Brain pericyte (primary cell): ENCODE measurements around the gene FNBP1.

Experiments
- DNase-seq: peaks from one replicate; pipeline ENCODE4 v3.0.0-alpha.2; 2012; ENCODE audit warnings: low read depth, low spot score

Gene FNBP1

DNA sequence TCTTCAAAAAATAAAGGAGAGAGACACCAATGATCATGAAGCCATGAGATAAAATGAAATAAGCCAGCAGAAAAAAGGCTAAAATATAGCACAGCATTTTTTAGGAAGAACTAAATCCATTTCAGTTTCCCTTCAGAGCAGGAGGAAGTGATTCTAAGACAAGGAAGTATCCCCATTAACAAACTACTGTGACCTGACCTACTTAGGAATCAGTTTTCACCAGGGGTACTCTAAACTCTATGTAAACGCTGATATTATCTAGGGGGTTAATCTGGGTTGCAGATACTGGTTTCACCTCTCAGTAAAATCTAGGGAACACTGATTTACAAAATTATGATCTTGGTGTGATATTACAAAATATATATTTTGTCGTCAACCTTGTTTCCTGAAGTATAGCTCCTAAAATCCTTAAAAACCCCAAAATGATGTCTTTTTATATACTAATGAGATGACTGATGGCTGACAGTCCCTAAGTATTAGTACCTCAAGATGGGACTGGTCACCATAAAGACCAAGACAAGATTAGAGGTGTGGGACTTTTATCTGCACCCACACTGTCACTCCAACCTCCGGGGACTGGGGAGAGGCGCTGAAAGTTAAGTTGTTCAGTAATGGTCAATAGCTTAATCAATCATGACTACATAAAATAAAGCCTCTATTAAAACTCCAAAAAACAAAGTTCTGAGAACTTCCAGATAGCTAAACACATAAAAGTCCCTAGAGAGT is 2.9 kb upstream of the FNBP1 start:
- DNase-seq: no peak

DNA sequence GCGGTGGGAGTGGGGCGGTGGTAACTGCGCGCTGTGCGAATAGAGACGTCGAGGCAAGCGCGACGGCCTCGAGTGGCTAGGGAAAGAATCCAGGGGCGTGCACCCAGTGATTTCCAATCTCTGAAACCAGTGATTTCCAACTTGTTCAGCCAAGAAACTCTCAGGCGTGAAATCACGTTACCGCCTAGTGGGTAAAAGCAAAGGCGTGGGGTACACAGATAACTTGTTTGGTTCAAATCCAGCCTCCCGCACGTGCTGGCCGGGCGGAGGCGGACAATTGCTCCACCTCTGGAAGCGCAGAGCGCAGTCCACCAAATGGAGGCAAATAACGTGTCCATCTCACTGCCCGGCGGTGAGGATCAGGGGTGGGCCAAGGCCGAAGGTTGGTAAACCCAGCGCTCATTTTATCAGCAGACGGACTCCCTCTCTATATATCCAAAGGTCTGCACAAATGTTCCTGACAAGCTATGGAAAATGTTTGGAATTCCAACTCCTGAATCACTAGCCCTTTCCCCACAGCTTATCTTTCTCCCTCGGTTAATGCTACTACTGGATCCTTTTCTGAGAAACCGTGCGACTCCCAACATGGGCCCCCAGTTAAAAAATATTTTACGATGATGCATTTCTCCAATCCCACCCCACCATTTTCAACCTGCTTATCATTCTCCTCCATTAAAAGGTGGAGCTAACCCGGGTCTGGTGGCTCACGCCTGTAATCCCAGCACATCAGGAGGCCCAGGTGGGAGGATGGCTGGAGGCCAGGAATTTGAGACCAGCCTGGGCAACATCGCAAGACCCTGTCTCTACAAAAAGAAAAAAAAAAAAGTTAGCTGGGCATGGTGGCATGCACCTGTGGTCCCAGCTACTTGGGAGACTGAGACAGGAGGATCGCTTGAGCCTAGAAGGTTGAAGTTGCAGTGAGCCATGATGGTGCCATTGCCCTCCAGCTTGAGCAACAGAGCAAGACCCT is 950 bp upstream of the FNBP1 start:
- no peak for DNase-seq

DNA sequence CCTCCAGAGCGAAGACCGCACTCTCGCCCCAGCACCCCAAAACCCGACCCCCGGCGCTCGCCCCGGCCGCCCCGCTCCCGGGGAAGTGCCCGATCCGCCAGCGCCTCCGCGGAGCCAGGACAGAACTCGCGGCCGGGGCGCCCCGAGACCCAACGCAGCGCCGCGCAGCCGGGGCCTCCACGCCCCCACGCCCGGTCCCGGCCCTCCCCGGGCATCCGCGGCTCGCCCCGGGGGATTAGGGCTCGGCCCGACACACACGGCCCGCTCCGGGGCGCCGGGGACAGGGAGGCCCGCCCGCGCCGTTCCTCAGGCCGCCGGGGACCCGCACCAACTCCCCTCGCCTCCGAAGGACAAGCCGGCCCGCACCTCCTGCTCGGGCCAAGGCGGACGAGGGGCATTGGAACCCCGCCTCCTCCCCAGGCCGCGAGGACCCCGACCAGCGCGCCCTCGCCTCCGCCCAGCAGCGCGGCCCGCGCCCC is 544 bp downstream of the FNBP1 start:
- DNase-seq: no peak

DNA sequence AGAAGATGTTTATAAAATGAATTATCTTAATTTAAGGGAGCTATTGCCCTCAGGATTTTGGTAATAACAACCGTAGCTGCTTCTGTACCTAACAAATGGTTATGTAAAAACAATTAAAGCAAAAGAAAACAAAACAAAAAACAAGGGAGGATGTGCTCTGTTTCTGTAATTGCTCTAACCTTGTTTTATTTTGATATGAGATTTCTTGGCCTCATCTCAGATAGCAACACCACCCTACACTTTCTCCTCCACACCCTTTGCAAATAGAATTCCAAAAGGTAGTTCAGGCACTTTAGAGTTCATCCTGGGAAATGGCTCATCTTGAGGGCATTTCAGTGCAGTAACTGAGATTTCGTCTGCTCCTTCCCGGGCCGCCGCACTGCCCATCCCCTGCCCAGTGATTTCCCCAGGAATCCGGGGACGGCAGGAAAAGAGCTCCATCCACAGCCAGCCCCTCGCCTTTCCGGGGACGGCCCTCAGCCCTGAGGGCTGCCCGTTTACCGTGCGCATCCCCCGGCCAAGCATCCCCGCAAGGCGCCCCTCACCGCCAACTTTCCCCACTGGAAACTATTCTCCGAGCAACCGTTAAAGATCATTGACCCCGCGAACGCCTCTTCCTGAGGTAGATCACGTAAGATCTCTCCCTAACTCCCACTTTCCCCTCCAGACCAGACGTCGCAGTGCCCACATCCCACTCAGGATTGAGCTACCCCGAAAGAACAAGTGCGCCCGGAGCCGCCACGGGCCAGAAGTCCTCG is 1.2 kb downstream of the FNBP1 start:
- no peak for DNase-seq

DNA sequence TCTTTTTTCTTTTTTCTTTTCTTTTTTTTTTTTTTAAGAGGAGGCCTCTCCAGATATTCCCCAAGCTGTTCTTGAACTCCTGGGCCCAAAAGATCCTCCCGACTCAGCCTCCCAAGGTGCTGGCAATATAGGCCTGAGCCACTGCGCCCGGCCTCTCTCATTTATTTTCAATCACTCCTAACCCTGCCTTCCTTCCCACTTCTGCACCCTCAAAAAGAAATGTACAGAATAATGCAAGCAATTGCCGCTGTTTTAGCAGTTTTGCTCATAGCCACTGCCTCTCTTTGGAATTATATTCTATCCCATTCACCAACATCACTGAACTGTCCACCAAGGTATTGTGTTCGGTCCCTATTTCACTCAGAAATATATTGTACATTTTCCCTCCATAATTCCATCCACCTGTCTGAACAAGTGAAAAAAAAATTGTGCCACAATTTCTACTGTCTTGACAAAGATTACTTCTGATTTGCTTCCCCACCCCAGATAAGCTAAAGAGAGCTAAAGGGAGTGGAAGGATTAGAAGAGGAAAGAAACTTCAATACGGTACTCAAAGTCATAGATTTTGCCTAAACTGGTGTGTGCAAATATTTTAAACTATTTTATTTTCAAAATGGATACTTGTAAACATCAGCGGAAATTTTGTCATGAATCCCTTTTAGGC is 1.9 kb downstream of the FNBP1 start:
- no peak for DNase-seq

DNA sequence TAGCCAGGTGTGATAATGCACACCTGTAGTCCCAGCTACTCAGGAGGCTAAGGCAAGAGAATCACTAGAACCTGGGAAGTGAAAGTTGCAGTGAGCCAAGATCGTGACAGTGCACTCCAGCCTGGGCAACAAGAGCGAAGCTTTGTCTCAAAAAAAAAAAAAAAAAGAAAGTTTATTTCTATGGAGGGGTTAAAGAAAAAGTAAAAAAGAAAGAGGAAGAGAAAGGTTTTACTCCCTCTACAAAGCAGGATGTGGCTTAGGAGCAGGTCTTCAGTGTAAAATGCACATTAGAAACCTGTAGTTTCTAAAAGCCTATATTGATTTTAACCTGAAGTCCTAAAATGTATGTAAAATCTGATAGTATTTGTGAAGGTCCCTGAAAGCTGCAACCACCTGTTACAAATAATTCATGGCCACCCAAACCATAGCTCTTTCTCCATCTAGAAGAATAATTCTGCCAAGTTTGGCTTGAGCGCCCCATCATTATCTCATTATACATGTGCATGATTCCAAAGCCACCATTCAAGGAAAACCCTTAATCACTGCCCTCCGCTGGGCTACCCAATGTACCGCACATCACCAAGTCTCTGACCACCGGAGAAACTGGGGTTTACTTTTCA is 3.4 kb downstream of the FNBP1 start:
- DNase-seq: no peak

DNA sequence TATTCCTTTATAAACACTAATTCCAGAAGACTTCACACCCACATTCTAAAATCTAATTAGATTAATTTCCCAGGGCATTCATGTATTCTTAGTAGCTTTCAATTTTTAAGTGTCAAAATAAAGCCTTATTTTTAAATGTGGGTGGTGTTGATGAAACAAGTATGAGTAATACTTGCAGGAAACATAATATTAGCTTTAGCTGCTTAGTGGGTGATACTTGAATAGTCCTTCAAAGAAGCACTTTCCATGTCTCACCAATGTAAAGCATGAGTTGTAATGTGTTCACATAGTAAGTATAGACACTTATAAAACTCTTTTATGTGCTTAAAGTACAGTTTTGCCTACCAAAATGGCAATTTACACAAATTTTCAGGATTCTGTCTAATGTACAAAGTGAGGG is 6.9 kb downstream of the FNBP1 start:
- DNase-seq: no peak

DNA sequence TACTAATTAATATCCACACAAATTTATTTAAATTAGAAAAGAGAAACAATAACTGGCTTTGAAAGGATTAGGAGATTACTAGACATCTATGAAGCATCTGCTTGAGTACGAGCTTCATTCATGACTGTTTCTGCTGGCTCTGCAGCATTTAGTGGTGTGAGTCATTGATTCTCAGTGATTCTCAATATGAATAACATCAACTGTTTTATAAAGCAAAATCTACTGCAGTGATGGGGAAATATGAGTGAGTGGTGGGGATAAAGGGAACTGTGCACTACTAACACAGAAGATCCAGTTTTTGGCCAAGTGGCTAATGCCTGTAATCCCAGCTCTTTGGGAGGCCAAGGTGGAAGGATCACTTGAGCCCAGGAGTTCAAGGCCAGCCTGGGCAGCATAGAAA is 8.4 kb downstream of the FNBP1 start:
- DNase-seq: peak; percentile 33

DNA sequence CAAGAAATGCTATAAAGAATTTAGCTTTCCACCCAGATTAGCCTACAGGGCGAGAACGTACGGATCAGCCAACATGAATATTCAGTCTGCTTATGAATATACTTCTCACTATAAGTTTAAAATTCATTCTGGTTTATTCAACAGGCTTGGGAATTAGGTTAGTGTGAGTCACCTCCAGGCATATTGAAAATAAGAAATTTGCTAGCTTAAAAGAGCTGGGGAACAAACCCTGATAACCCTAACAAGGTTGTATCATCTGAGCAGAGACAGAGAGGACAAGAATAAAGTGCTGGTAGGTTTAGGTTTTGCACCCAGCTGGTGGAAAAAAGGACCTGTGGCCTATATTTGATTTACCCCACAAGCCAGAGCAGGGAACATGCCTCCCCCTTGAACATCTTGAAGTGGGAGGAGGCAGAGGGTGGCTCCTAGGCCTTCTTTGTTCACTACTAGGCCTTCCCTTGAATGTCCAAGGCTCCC is 12.3 kb downstream of the FNBP1 start:
- no peak for DNase-seq

DNA sequence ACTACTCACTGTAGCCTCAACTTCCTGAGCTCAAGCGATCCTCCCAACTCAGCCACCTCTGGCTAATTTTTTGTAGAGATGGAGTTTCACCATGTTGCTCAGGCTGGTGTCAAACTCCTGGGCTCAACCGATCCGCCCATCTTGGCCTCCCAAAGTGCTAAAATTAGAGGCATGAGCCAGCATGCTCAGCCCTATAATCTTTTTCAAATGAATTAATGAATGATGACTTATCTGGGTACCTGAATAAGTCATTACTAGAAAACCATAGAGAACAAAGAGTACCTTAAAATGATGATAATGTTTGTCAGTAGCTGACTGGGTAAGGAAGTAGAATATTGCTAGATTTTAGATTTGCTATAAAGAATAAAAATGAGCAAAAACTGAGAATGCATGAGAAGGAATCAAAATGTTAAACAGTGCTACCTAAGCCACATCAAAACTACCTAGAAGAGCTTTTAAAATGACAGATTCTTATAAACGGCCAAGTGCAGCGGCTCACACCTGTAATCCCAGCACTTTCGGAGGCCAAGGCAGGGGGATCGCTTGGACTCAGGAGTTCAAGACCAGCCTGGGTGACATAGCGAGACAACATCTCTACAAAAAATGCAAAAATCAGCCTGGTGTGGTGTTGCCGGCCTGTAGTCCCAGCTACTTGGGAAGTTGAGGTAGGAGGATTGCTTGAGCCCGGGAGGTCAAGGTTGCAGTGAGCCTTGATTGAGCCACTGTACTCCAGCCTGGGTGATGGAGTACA is 13.6 kb downstream of the FNBP1 start:
- no peak for DNase-seq

DNA sequence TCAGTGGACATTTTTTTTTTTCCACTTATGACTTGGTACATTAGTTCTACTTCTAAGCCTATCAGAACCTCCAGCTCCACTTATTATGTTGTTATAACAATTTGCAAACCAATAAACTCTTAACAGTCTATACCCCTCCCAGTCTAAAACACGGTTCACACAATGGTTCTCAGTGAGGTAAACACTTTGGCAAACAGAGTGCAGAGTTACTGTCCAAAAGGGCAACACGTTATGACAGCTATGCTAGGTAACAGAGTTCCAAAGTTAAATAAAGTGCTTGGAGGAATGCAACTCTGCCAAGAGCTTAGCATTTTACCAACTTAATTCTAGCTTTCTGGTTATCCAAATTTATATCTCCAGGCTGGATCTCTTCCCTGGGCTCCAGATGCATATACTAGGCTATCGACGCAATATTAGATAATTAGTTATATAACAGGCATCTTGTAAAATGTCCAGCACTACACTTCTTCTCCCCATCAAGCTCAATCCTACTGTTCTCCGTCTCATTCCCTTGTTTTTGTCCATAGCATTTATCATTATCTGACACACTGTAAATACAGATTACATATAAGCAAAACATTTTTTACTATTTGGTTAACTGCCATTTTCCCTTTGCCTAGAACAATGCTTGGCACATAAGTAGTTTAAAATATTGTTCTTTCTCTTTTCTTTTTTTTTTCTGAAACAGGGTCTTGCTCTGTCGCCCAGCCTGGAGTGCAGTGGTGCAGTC is 14.3 kb downstream of the FNBP1 start:
- no peak for DNase-seq

DNA sequence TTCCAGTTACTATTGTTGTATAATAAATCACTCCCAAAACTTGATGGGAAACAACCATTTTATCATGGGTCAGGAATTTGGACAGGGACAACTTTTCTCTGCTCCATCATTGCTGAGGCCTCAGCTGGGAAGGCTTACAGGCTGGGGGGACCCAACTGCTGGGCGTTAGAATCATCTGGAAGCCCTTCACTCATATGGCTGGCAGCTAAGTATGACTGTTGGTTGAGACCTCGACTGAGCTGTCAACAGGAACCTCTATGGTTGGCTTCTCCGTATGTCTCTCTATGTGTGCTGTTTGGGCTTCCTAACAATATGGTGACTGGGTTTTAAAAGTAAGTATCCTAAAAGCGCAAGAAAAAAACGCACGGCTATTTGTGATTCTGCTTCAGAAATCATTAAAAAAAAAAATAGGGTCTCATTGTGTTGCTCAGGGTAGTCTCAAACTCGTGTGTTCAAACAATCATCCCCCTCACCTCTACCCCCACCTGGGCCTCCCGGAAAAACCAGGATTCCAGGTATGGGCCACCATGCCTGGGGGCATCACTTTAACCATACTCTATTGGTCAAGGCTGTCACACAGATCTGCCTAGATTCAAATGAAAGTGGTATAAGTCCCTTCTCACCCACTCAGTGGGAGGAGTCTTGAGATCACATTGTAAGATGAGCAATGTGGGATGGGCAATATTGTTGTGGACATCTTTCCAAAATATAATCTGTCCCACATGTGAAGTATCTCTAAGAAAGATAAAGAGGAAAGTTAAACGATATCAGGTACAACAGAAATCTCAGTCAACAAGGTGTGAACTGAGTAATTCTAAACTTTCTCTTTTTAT is 15.2 kb downstream of the FNBP1 start:
- DNase-seq: no peak

DNA sequence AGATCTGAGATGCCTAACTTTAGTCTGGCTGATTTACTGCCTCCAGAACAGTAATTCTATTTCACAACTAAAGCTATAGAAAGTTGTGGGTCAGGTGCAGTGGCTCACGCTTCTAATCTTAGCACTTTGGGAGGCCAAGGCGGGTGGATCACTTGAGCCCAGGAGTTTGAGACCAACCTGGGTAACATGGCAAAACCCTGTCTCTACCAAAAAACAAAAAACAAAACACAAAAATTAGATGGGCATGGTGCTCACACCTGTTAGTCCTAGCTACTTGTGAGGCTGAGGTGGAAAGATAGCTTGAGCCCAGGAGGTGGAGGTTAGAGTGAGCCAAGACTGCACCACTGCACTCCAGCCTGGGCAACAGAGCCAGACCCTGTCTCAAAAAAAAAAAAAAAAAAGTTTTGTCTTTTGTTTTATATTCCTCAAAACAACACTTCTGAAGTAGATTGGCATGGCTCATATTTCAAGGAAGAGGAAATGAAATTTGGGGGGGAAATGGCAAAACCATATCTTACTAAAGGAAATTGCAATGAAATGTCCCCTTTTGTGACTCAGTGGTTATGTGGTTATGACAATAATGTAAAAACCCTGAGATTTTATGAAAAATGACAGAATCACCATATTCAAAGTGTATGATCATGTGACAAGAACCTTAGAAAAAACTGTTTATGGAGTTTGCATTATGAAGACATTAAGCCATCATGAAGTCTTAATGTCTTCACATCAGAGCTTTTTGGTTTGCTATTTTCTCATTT is 16.2 kb downstream of the FNBP1 start:
- no peak for DNase-seq

DNA sequence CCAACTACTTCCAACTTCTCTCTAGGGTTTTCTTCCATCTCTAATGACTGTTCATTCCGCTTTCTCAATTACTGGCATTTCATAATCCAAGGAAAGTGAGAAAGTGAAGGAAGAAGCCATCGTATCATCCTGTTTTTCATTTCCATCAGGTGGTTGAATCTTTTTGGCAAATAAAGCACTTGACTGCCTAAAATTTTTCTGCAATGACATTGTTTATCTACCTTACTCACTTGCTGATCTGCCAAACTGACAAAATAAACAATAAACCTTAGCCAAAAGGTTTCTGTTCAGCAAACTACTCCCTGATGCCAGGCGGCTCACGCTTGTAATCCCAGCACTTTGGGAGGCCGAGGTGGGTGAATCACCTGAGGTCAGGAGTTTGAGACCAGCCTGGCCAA is 18.4 kb downstream of the FNBP1 start:
- no peak for DNase-seq

DNA sequence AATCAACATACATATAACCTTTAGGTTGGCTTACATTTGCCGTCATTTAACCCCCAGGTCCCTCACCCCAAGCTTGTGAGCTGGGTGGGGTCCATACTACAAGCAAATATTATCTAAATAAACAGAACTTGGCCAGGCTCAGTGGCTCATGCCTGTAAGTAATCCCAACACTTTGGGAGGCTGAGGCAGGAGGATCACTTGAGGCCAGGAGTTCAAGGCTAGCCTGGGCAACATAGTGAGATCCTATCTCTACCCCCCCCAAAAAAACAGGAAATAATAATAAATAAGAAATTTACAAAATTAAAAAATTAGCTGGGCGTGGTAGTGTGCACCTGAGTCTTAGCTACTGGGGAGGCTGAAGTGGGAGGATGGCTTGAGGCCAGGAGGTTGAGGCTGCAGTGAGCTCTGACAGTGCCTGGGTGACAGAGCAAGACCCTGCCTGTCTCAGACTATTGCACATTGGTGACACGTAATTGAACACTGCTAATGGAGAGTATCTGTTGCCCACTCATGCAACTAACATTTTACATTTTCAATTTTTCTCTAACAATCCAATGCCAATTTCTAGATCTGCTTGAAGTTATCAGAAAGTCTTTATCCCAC is 18.9 kb downstream of the FNBP1 start:
- no peak for DNase-seq

DNA sequence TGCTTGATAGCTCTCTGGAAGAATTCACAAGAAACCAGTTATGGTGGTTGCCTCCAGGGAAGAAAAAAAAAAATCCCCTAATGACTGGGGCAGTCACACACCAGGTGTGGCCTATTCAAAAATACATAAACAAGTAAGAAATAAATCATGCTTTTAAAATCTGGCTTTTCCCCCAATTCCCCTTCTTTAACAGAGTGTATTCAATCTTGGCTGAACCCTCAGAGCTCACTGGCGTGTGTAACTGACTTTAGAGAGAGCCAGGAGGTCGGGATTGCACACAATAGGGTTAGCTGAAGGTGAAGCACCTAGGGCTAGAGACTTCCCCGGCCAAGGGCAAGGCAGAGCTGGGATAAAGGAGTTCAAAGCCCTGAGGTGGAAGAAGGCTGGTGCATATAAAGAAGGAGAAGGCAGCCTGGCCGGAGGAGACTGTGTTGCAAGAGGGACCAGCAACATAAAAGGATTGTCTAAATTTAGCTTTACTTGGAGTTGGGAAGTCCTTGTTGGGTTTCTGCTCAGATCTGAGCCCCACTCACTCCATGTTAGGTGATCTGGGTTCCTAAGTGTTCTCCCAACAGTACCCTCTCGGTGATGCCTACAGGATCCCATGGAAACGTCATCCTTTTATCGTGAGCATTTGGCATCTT is 19.7 kb downstream of the FNBP1 start:
- DNase-seq: no peak

DNA sequence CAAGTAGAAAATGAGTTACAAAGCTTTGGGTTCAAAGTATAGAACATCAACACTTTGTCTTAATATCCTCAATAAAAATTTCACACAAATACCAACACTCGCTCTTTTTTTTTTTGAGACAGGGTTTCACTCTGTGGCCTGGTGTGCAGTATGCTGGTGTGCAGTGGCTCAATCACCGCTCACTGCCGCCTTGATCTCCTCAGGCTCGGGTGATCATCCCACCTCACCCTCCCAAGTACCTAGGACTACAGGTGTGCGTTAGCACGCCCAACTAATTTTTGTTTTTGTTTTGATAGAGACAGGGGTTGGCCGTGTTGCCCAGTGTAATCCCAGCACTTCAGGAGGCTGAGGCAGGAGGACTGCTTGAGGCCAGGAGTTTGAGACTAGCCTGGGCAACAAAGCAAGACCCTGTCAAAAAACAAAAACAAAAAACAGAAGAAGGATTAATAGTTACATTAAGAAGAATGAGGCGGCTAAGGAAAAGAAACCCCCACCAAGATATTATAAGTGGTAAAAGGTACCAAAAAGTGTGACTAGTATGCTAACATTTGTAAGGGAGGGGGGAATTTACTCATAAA is 20.3 kb downstream of the FNBP1 start:
- DNase-seq: no peak
